DND-41 (cell line): ENCODE results near the gene NOSIP.

ENCODE experiments used
- ATAC-seq: fragments of 200-7000 bp; cut with Tn5 transposase; 3 replicates; pipeline ENCODE4 v1.9.1; 2021; ENCODE audit warnings: low read depth; ENCODE audit not compliant: insufficient read depth
- DNase-seq: peaks from one replicate; pipeline ENCODE4 v3.0.0-alpha.2; 2020
- H2AFZ ChIP-seq: 2 replicates; pipeline ENCODE4 v1.6.0; 2012; ENCODE audit warnings: low read depth, low read length
- H3K27ac ChIP-seq: 2 replicates; pipeline ENCODE4 v1.5.1; 2012; ENCODE audit warnings: low read length, inconsistent platforms
- H3K27me3 ChIP-seq: fragments of 200-600 bp; sonication (generic); 2 replicates; pipeline ENCODE4 v1.6.0; 2012; ENCODE audit warnings: low read length, mild to moderate bottlenecking, inconsistent platforms; ENCODE audit not compliant: insufficient read depth, poor library complexity
- H3K36me3 ChIP-seq: 2 replicates; pipeline ENCODE4 v1.5.1; 2012; ENCODE audit warnings: low read length, inconsistent platforms; ENCODE audit not compliant: insufficient read depth
- H3K4me1 ChIP-seq: 2 replicates; pipeline ENCODE4 v1.5.1; 2012; ENCODE audit warnings: mild to moderate bottlenecking, low read length; ENCODE audit not compliant: insufficient read depth
- H3K4me2 ChIP-seq: 2 replicates; pipeline ENCODE4 v1.6.0; 2012; ENCODE audit warnings: mild to moderate bottlenecking, moderate library complexity, low read length, inconsistent platforms; ENCODE audit not compliant: insufficient read depth
- H3K4me3 ChIP-seq, 2 experiments: fragments of 200-600 bp in 1 of 2; shearing (Covaris generic) in 1 of 2; 2 replicates each; pipeline ENCODE4 v1.5.1; 2012 to 2016; ENCODE audit warnings: inconsistent platforms in 2 of 2, low read length in 2 of 2, mild to moderate bottlenecking in 2 of 2, low read depth in 1 of 2, moderate library complexity in 1 of 2
- H3K79me2 ChIP-seq: 2 replicates; pipeline ENCODE4 v1.6.0; 2012; ENCODE audit warnings: low read length, inconsistent platforms; ENCODE audit not compliant: insufficient read depth
- H3K9ac ChIP-seq: 2 replicates; pipeline ENCODE4 v1.6.0; 2012; ENCODE audit warnings: low read depth, mild to moderate bottlenecking, inconsistent platforms, low read length, moderate library complexity
- H3K9me3 ChIP-seq: 2 replicates; pipeline ENCODE4 v1.5.1; 2012; ENCODE audit warnings: low read length, moderate library complexity, mild to moderate bottlenecking, inconsistent platforms; ENCODE audit not compliant: insufficient read depth, severe bottlenecking
- H4K20me1 ChIP-seq: 2 replicates; pipeline ENCODE4 v1.6.0; 2012; ENCODE audit warnings: low read length; ENCODE audit not compliant: insufficient read depth
- EZH2 ChIP-seq: IDR thresholded peaks from 3 replicates; pipeline ENCODE4 v1.6.1; 2012; ENCODE audit warnings: borderline replicate concordance, low read depth, mild to moderate bottlenecking, moderate library complexity, low read length, inconsistent platforms; ENCODE audit not compliant: severe bottlenecking
- TF ChIP-seq, protein P1 (sequence below): IDR thresholded peaks from 2 replicates; pipeline ENCODE4 v1.5.1; 2012; ENCODE audit warnings: borderline replicate concordance, low read length, moderate library complexity, mild to moderate bottlenecking; ENCODE audit not compliant: poor library complexity, severe bottlenecking; ENCODE audit errors: extremely low read depth

NOSIP gene

DNA sequence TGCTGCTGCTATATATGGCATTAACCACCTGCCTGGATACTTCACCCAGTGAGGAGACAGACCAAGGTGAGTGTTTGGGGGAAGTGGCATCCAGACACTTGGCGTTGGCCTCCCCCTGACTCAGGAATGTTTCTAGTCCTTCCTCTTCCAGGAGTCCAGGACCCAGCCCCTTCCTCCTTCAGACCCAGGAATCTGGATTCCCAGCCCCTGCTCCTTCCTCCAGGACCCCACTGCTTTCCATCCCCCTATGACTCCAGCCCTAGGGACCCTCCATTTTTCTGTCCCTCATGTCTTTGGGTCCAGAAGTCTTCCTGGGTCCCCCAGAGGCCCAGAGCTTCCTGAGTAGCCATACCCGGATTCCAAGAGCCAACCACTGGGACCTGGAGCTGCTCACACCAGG, 2.9 kb upstream of the NOSIP start:
- no peak overlapping the region for H3K4me2 ChIP-seq
- no peak overlapping the region for H3K9ac ChIP-seq
- peaks cover 21% of the 10 kb centered on the region for H3K4me1 ChIP-seq
- no peak for DNase-seq
- H3K27me3 ChIP-seq, result no peaks in the 10 kb centered on the region
- H3K9me3 ChIP-seq, result no peaks in the 10 kb centered on the region
- peaks cover 19% of the 10 kb centered on the region for H3K79me2 ChIP-seq
- no peak overlapping the region for H2AFZ ChIP-seq
- H3K27ac ChIP-seq, result no peak overlapping the region
- no peaks in the 10 kb centered on the region for H3K36me3 ChIP-seq
- no peak overlapping the region for H3K4me3 ChIP-seq
- H4K20me1 ChIP-seq, result no peaks in the 10 kb centered on the region
- TF ChIP-seq, protein P1, sequence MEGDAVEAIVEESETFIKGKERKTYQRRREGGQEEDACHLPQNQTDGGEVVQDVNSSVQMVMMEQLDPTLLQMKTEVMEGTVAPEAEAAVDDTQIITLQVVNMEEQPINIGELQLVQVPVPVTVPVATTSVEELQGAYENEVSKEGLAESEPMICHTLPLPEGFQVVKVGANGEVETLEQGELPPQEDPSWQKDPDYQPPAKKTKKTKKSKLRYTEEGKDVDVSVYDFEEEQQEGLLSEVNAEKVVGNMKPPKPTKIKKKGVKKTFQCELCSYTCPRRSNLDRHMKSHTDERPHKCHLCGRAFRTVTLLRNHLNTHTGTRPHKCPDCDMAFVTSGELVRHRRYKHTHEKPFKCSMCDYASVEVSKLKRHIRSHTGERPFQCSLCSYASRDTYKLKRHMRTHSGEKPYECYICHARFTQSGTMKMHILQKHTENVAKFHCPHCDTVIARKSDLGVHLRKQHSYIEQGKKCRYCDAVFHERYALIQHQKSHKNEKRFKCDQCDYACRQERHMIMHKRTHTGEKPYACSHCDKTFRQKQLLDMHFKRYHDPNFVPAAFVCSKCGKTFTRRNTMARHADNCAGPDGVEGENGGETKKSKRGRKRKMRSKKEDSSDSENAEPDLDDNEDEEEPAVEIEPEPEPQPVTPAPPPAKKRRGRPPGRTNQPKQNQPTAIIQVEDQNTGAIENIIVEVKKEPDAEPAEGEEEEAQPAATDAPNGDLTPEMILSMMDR, result no peak
- TF ChIP-seq EZH2, result no peak
- no peak for ATAC-seq

DNA sequence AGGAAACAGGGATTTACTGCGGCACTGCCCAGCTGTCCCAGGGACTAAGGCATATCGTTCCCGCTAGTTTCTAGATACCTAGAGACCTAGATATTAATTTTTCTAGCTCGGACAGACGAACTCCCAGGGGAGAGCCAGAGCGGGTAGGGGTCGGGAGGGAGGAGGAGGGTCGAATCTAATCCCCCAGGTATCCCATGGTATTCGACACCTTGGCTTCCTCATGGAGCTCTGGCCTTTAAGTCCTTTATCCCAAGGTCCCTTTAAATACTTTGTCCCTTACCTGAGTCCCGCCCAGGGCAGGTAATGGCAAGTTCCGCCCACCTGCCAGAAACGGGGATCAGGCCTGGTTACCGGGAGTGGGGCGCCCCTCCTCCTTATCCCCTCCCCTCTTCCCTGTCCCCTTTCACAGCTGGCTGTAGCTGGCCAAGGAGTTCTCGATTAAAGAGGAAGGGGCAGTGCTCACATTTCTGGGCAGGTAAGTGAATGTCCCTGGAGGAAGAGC, 702 bp upstream of the NOSIP start, which contains the start of gene PRRG2:
TSS of gene PRRG2 (plus strand) at position 310 of the 502 bp plus-strand sequence. CDS start 1,904 bp downstream, outside the sequence.
- DNase-seq (no peak), ATAC-seq (no peak)
- peak within 1 kb of the TSS; percentile 81 for H3K27ac ChIP-seq
- no peaks in the 10 kb centered on the region for H3K9me3 ChIP-seq
- 0 out of 2 replicates have a peak, but pooled peaks cover 2% of the 10 kb centered on the region for H4K20me1 ChIP-seq
- peak within 1 kb of the TSS; percentile 37 to 67 for H3K4me3 ChIP-seq
- peak within 1 kb of the TSS; percentile 81 for H3K4me2 ChIP-seq
- H3K4me1 ChIP-seq, result peaks cover 21% of the 10 kb centered on the region
- peak within 1 kb of the TSS; percentile 92 for H2AFZ ChIP-seq
- H3K27me3 ChIP-seq, result no peaks in the 10 kb centered on the region
- H3K36me3 ChIP-seq, result peaks cover 8% of the 10 kb centered on the region
- peaks cover 38% of the 10 kb centered on the region for H3K79me2 ChIP-seq
- H3K9ac ChIP-seq, result peak within 1 kb of the TSS; percentile 60
- TF ChIP-seq EZH2, result no peak
- TF ChIP-seq, protein P1, result no peak

DNA sequence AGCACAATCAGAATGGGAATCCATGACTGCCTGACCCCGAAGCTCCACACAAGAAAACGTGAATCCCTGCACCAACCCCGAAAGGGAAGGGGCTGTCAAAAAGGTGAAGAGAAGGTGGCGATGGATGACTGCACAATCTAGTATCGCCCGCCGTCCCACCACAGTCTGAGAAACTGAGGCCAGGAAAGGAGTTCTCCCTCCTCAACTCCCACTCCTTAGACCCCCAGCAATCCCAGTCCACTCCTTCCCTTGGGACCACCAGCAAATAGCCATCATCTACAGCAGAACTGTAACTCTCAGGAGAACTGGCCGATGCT, 451 bp downstream of the NOSIP start:
- H3K4me2 ChIP-seq, result peak overlapping the region; percentile 81
- H3K27me3 ChIP-seq, result no peaks in the 10 kb centered on the region
- 0 out of 2 replicates have a peak, but pooled peaks cover 5% of the 10 kb centered on the region for H4K20me1 ChIP-seq
- H3K79me2 ChIP-seq, result peaks cover 46% of the 10 kb centered on the region
- peak overlapping the region; percentile 72 for H2AFZ ChIP-seq
- peaks cover 21% of the 10 kb centered on the region for H3K4me1 ChIP-seq
- TF ChIP-seq, protein P1, result no peak
- no peak for TF ChIP-seq EZH2
- no peaks in the 10 kb centered on the region for H3K9me3 ChIP-seq
- peaks cover 16% of the 10 kb centered on the region for H3K36me3 ChIP-seq
- H3K27ac ChIP-seq, result peak overlapping the region; percentile 81
- peak; percentile 6; the same call in 1 of the 3 replicates for ATAC-seq
- peak overlapping the region; percentile 37 to 67 for H3K4me3 ChIP-seq
- DNase-seq, result no peak
- H3K9ac ChIP-seq, result peak overlapping the region; percentile 60

DNA sequence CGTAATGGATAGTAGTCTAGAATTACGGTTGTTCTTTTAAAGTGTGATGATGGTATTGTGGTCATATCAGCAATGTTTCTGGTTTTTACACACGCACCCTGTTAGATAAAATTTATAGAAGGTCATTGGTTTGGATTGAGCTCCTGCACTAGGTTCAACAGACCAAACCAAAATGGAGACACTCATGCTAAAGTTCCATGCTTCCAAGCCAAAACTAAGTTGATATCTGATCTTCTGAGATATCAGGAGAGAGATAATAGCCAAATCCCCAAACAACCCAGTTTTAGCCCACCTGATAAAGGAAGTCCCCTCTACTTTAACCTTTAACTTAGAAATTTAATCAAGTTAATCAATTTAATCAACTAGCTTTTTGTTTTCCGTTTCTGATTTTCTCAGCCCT, 1.2 kb downstream of the NOSIP start:
- H2AFZ ChIP-seq, result no peak overlapping the region
- DNase-seq (no peak), ATAC-seq (no peak)
- TF ChIP-seq, protein P1, result no peak
- TF ChIP-seq EZH2, result no peak
- no peaks in the 10 kb centered on the region for H3K9me3 ChIP-seq
- H4K20me1 ChIP-seq, result peaks cover 8% of the 10 kb centered on the region; the same call in 1 of the 2 replicates
- H3K9ac ChIP-seq, result peak overlapping the region; percentile 60
- no peak overlapping the region for H3K27ac ChIP-seq
- peaks cover 21% of the 10 kb centered on the region for H3K4me1 ChIP-seq
- peak overlapping the region in 1 of 2 experiments; percentile 67; a peak in 1 of 4 replicates for H3K4me3 ChIP-seq
- H3K27me3 ChIP-seq, result no peaks in the 10 kb centered on the region
- H3K36me3 ChIP-seq, result peaks cover 20% of the 10 kb centered on the region
- H3K79me2 ChIP-seq, result peaks cover 50% of the 10 kb centered on the region
- H3K4me2 ChIP-seq, result peak overlapping the region; percentile 81
